Activated CD8-positive, alpha-beta T cell treated with anti-CD3 and anti-CD28 coated beads for 36 hours (primary cell): Measurements from ENCODE around the gene PANX2. TPM values are rescaled to one million over a fixed set of nuclear protein-coding genes. Genes with fewer than 3 reads are reported as not detected.

Experiments used
- ATAC-seq: fragments of 200-7000 bp; cut with Tn5 transposase; one replicate; pipeline ENCODE4 v1.10.0; 2021; ENCODE audit warnings: mild to moderate bottlenecking, moderate library complexity
- CTCF ChIA-PET: fragments of 350-600 bp; sonication (Branson Sonifier 250); formaldehyde crosslinking; loops from one replicate; lab custom pipeline; 2021; ENCODE audit warnings: antibody characterized with exemption; lab: Charles Lee
- POLR2A ChIA-PET: fragments of 350-600 bp; sonication (Branson Sonifier 250); formaldehyde crosslinking; loops from one replicate; lab custom pipeline; 2021; ENCODE audit warnings: antibody characterized with exemption; lab: Charles Lee
- DNase-seq: peaks from one replicate; pipeline ENCODE4 v3.0.0-alpha.2; 2020
- H3K27ac Mint-ChIP-seq: one replicate; pipeline ENCODE4 v1.8.0; 2021; ENCODE audit warnings: mild to moderate bottlenecking, mixed read lengths
- H3K27me3 Mint-ChIP-seq: one replicate; pipeline ENCODE4 v1.8.0; 2021; ENCODE audit warnings: mixed read lengths
- H3K36me3 Mint-ChIP-seq: one replicate; pipeline ENCODE4 v1.8.0; 2021; ENCODE audit warnings: low read depth, mixed read lengths
- H3K4me1 Mint-ChIP-seq: one replicate; pipeline ENCODE4 v1.8.0; 2021; ENCODE audit warnings: low read depth, mixed read lengths
- H3K4me3 Mint-ChIP-seq: one replicate; pipeline ENCODE4 v1.8.0; 2021; ENCODE audit warnings: mild to moderate bottlenecking, moderate library complexity, mixed read lengths
- H3K9me3 Mint-ChIP-seq: one replicate; pipeline ENCODE4 v1.8.0; 2021; ENCODE audit warnings: mixed read lengths
- intact Hi-C: fragments of 100-400 bp; cut with micrococcal nuclease; formaldehyde crosslinking; loops from one replicate; pipeline ENCODE4 v1.10.0; 2022
- total RNA-seq, 2 experiments: library from RNA; stranded (reverse); gene quantifications; one replicate each; pipeline ENCODE4 v1.2.3, GENCODE V29; 2021
- TF ChIP-seq, protein P1 (sequence below): fragments of 200-600 bp; IDR thresholded peaks from one replicate; pipeline ENCODE4 v1.8.0; 2022; ENCODE audit warnings: antibody characterized with exemption, mild to moderate bottlenecking

The PANX2 gene
- total RNA-seq, 2 experiments from 2014 or later: 3.3 to 3.9 TPM

DNA sequence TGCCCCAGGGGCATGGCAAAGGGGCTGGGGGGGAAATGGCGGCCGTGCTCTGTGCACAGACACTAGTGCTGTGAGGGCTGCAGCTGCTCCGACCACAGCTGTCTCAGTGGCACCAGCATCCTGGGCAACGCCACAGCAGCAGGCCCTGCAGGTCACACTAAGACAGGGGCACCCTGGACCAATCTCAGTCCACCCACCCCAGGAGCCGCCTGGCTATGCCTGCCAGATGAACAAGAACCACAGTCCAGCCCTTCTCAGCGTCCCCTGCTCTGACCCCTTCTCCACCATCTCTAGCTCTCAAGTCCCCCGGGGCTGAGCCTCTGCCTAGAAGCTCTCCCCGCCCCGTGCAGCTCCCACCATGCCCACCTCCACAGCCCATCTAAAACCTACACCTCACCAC lies 57.8 kb downstream of the PANX2 start:
- CTCF ChIA-PET: interaction anchor here (0.7 to 2.1 kb wide), 3 partner anchors 9 to 79 kb away, joined by 3 to 4 read pairs (median 3); partner anchors contain the start of gene TUBGCP6
- H3K4me3 Mint-ChIP-seq: no peak overlapping the region
- no peak overlapping the region for H3K27ac Mint-ChIP-seq
- no peaks in the 10 kb centered on the region for H3K27me3 Mint-ChIP-seq
- H3K4me1 Mint-ChIP-seq: no peaks in the 10 kb centered on the region
- POLR2A ChIA-PET: no interaction called here
- intact Hi-C loops: no loop called here
- H3K9me3 Mint-ChIP-seq: no peaks in the 10 kb centered on the region
- peaks cover 19% of the 10 kb centered on the region for H3K36me3 Mint-ChIP-seq
- TF ChIP-seq, protein P1, sequence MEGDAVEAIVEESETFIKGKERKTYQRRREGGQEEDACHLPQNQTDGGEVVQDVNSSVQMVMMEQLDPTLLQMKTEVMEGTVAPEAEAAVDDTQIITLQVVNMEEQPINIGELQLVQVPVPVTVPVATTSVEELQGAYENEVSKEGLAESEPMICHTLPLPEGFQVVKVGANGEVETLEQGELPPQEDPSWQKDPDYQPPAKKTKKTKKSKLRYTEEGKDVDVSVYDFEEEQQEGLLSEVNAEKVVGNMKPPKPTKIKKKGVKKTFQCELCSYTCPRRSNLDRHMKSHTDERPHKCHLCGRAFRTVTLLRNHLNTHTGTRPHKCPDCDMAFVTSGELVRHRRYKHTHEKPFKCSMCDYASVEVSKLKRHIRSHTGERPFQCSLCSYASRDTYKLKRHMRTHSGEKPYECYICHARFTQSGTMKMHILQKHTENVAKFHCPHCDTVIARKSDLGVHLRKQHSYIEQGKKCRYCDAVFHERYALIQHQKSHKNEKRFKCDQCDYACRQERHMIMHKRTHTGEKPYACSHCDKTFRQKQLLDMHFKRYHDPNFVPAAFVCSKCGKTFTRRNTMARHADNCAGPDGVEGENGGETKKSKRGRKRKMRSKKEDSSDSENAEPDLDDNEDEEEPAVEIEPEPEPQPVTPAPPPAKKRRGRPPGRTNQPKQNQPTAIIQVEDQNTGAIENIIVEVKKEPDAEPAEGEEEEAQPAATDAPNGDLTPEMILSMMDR: no peak
- DNase-seq: no peak
- no peak for ATAC-seq

DNA sequence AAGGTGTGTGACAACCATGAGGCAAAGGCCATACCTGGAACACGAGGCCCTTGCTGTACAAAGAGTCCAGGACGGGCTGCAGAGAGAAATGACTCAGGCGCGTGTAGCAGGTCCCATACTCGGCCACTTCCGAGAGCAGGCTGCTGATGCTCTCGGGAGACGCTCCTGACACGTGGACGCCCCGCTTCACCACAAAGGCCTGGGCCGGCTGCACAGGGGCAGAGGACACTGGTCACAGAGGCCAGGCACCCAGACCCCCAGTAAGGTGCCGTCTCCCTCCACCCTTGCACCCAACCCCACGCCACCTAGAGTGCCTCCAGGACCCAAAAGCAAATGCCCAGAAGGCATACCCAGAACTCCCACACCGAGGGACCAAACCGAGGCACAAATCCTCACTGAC lies 58.8 kb downstream of the PANX2 start:
- Mint-ChIP-seq H3K9me3 (no peaks in the 10 kb centered on the region), H3K4me1 (no peaks in the 10 kb centered on the region), H3K36me3 (peaks cover 20% of the 10 kb centered on the region), H3K4me3 (no peak overlapping the region), H3K27me3 (no peaks in the 10 kb centered on the region), H3K27ac (no peak overlapping the region)
- no peak for ATAC-seq
- intact Hi-C loops: no loop called here
- TF ChIP-seq, protein P1: no peak
- DNase-seq: no peak
- CTCF ChIA-PET: interaction anchor here (1.8 kb wide), 1 partner anchor 12 kb away, joined by 8 read pairs; no protein-coding TSS in a partner anchor
- POLR2A ChIA-PET: interaction anchor here (0.9 kb wide), 1 partner anchor 37 kb away, joined by 4 read pairs; no protein-coding TSS in a partner anchor

Other genes with a start within 250 kb of the PANX2 start
- gene PIM3, start 210.0 kb upstream of the PANX2 start, total RNA-seq: 100 to 1,000 TPM; 146 to 158 TPM
- under 1 TPM in 1 of 2 experiments, not detected in 1; 0.14 TPM for gene IL17REL, start 158.0 kb upstream of the PANX2 start, total RNA-seq
- gene TTLL8, start 112.4 kb upstream of the PANX2 start, total RNA-seq: not detected
- 1 to 10 TPM; 1.3 to 1.5 TPM for gene MLC1, start 85.3 kb upstream of the PANX2 start, total RNA-seq
- under 1 TPM in 1 of 2 experiments, not detected in 1; 0.34 TPM for gene MOV10L1, start 80.7 kb upstream of the PANX2 start, total RNA-seq
- 100 to 1,000 TPM; 110 to 114 TPM for gene TRABD, start 15.2 kb downstream of the PANX2 start, total RNA-seq
- gene SELENOO, start 30.3 kb downstream of the PANX2 start, total RNA-seq: 10 to 100 TPM; 24.0 to 25.5 TPM
- 10 to 100 TPM; 44.8 to 47.2 TPM for gene TUBGCP6, start 74.3 kb downstream of the PANX2 start, total RNA-seq
- gene HDAC10, start 80.5 kb downstream of the PANX2 start, total RNA-seq: 10 to 100 TPM; 43.0 to 44.3 TPM
- 1 to 10 TPM; 7.9 to 9.2 TPM for gene MAPK12, start 91.0 kb downstream of the PANX2 start, total RNA-seq
- gene MAPK11, start 99.6 kb downstream of the PANX2 start, total RNA-seq: 1 to 10 TPM; 5.9 to 6.2 TPM
- gene PLXNB2, start 136.9 kb downstream of the PANX2 start, total RNA-seq: 10 to 100 TPM; 22.1 to 26.4 TPM
- 1 to 10 TPM; 4.6 to 5.3 TPM for gene DENND6B, start 156.3 kb downstream of the PANX2 start, total RNA-seq
- gene PPP6R2, start 172.6 kb downstream of the PANX2 start, total RNA-seq: 10 to 100 TPM; 44.2 to 44.3 TPM